ENCODE measurements around the gene ANKRD10.
"Not testable (repeated sequence)": the region's sequence is repeated elsewhere in the genome, so short reads cannot be mapped to it uniquely, and the experiment has no call there.

The ANKRD10 gene

GRCh38 chr13:110950356-110950755, 35.5 kb upstream of the ANKRD10 start:
- TF ChIP-seq EZH2 (IDR thresholded peaks at IDR 0.05; ENCODE audit: borderline replicate concordance, low read depth, low read length, severe bottlenecking) (no peak), CTCF (IDR thresholded peaks at IDR 0.05; ENCODE audit: borderline replicate concordance, extremely low read depth, low read length, poor library complexity, severe bottlenecking) (no peak)
- no peak overlapping the region for H3K9ac ChIP-seq (ENCODE audit: low read depth, low read length)
- DNase-seq (no peak), ATAC-seq (ENCODE audit: insufficient read depth, low read depth) (no peak)
- H3K9me3 ChIP-seq (ENCODE audit: insufficient read depth, low read length, severe bottlenecking), result no peaks in the 10 kb centered on the region
- H4K20me1 ChIP-seq (ENCODE audit: insufficient read depth, low read length), result no peaks in the 10 kb centered on the region
- H3K27ac ChIP-seq (ENCODE audit: low read length), result no peak overlapping the region
- H3K79me2 ChIP-seq (ENCODE audit: insufficient read depth, low read length), result no peaks in the 10 kb centered on the region
- H3K4me1 ChIP-seq (ENCODE audit: insufficient read depth, low read length), result no peaks in the 10 kb centered on the region
- H3K36me3 ChIP-seq (ENCODE audit: insufficient read depth, low read length), result no peaks in the 10 kb centered on the region
- no peaks in the 10 kb centered on the region for H3K27me3 ChIP-seq (ENCODE audit: insufficient read depth, low read length, poor library complexity)
- H2AFZ ChIP-seq (ENCODE audit: low read depth, low read length), result no peak overlapping the region
- no peak overlapping the region for H3K4me3 ChIP-seq (ENCODE audit: low read depth in 1 of 2, low read length in 2 of 2)
- no peak overlapping the region for H3K4me2 ChIP-seq (ENCODE audit: insufficient read depth, low read length)

- Histone ChIP-seq H2AFZ (ENCODE audit: low read depth, low read length) (no peak overlapping the region), H3K36me3 (ENCODE audit: insufficient read depth, low read length) (no peaks in the 10 kb centered on the region)
- no peak for DNase-seq
Observed at GRCh38 chr13:110949628-110950027, 34.8 kb upstream of the ANKRD10 start.

GRCh38 chr13:110949116-110949515, 34.2 kb upstream of the ANKRD10 start:
- H3K79me2 ChIP-seq (ENCODE audit: insufficient read depth, low read length), result no peaks in the 10 kb centered on the region
- no peaks in the 10 kb centered on the region for H3K9me3 ChIP-seq (ENCODE audit: insufficient read depth, low read length, severe bottlenecking)
- no peaks in the 10 kb centered on the region for H4K20me1 ChIP-seq (ENCODE audit: insufficient read depth, low read length)
- no peaks in the 10 kb centered on the region for H3K36me3 ChIP-seq (ENCODE audit: insufficient read depth, low read length)
- H3K4me2 ChIP-seq (ENCODE audit: insufficient read depth, low read length), result no peak overlapping the region
- ATAC-seq (ENCODE audit: insufficient read depth, low read depth) (no peak), DNase-seq (no peak)
- TF ChIP-seq EZH2 (IDR thresholded peaks at IDR 0.05; ENCODE audit: borderline replicate concordance, low read depth, low read length, severe bottlenecking) (no peak), CTCF (IDR thresholded peaks at IDR 0.05; ENCODE audit: borderline replicate concordance, extremely low read depth, low read length, poor library complexity, severe bottlenecking) (no peak)
- no peak overlapping the region for H3K27ac ChIP-seq (ENCODE audit: low read length)
- no peaks in the 10 kb centered on the region for H3K27me3 ChIP-seq (ENCODE audit: insufficient read depth, low read length, poor library complexity)
- no peak overlapping the region for H2AFZ ChIP-seq (ENCODE audit: low read depth, low read length)
- no peak overlapping the region for H3K9ac ChIP-seq (ENCODE audit: low read depth, low read length)
- H3K4me3 ChIP-seq (ENCODE audit: low read depth in 1 of 2, low read length in 2 of 2), result no peak overlapping the region
- H3K4me1 ChIP-seq (ENCODE audit: insufficient read depth, low read length), result no peaks in the 10 kb centered on the region

More at GRCh38 chr13:110949628-110950027, 34.8 kb upstream of the ANKRD10 start:
- no peak for ATAC-seq (ENCODE audit: insufficient read depth, low read depth)
- Histone ChIP-seq H3K4me1 (ENCODE audit: insufficient read depth, low read length) (no peaks in the 10 kb centered on the region), H3K79me2 (ENCODE audit: insufficient read depth, low read length) (no peaks in the 10 kb centered on the region), H4K20me1 (ENCODE audit: insufficient read depth, low read length) (no peaks in the 10 kb centered on the region), H3K9me3 (ENCODE audit: insufficient read depth, low read length, severe bottlenecking) (no peaks in the 10 kb centered on the region), H3K27me3 (ENCODE audit: insufficient read depth, low read length, poor library complexity) (no peaks in the 10 kb centered on the region), H3K9ac (ENCODE audit: low read depth, low read length) (no peak overlapping the region), H3K4me2 (ENCODE audit: insufficient read depth, low read length) (no peak overlapping the region), H3K27ac (ENCODE audit: low read length) (no peak overlapping the region), H3K4me3 (ENCODE audit: low read depth in 1 of 2, low read length in 2 of 2) (no peak overlapping the region)
- TF ChIP-seq EZH2 (IDR thresholded peaks at IDR 0.05; ENCODE audit: borderline replicate concordance, low read depth, low read length, severe bottlenecking), result no peak
- no peak for TF ChIP-seq CTCF (IDR thresholded peaks at IDR 0.05; ENCODE audit: borderline replicate concordance, extremely low read depth, low read length, poor library complexity, severe bottlenecking)

GRCh38 chr13:110947338-110947737, 32.5 kb upstream of the ANKRD10 start:
- H3K79me2 ChIP-seq (ENCODE audit: insufficient read depth, low read length); H3K27ac ChIP-seq (ENCODE audit: low read length); H3K9ac ChIP-seq (ENCODE audit: low read depth, low read length); H3K4me1 ChIP-seq (ENCODE audit: insufficient read depth, low read length); DNase-seq; H3K27me3 ChIP-seq (ENCODE audit: insufficient read depth, low read length, poor library complexity); H3K4me3 ChIP-seq (ENCODE audit: low read depth in 1 of 2, low read length in 2 of 2); ATAC-seq (ENCODE audit: insufficient read depth, low read depth); H4K20me1 ChIP-seq (ENCODE audit: insufficient read depth, low read length); H3K9me3 ChIP-seq (ENCODE audit: insufficient read depth, low read length, severe bottlenecking); H3K36me3 ChIP-seq (ENCODE audit: insufficient read depth, low read length); H2AFZ ChIP-seq (ENCODE audit: low read depth, low read length); H3K4me2 ChIP-seq (ENCODE audit: insufficient read depth, low read length): not testable (repeated sequence)
